Right atrium auricular region (tissue), 2 donors: ENCODE measurements around the gene ODF4. TPM values are rescaled to one million over a fixed set of nuclear protein-coding genes. Genes with fewer than 3 reads are reported as not detected.
A peak's percentile ranks its signal among the peaks of the same experiment; 100 is the strongest.
"Not testable (repeated sequence)": the region's sequence is repeated elsewhere in the genome, so short reads cannot be mapped to it uniquely, and the experiment has no call there.

ENCODE experiments used
- DNase-seq: peaks from one replicate; pipeline ENCODE4 v3.0.0-alpha.2; 2019; ENCODE audit warnings: low spot score
- H3K27ac ChIP-seq, 2 donors: fragments of 200-600 bp; sonication (generic); 1 replicate in 1 of 2; 2 replicates in 1 of 2; pipeline ENCODE4 v1.5.1; 2016 to 2019
- H3K27me3 ChIP-seq, 2 donors: fragments of 200-600 bp; sonication (generic); one replicate each; pipeline versions ENCODE4 v1.5.1 to v1.6.0; 2017 to 2019
- H3K36me3 ChIP-seq: fragments of 200-600 bp; sonication (generic); one replicate; pipeline ENCODE4 v1.5.1; 2016
- H3K4me1 ChIP-seq, 2 donors: fragments of 200-600 bp; sonication (generic); one replicate each; pipeline versions ENCODE4 v1.5.1 to v1.6.0; 2017 to 2019
- H3K4me3 ChIP-seq, 2 donors: fragments of 200-600 bp; sonication (generic); 1 replicate in 1 of 2; 2 replicates in 1 of 2; pipeline ENCODE4 v1.5.1; 2017 to 2019; ENCODE audit warnings: mild to moderate bottlenecking in 1 of 2, moderate library complexity in 1 of 2
- H3K9me3 ChIP-seq, 2 donors: fragments of 200-600 bp; sonication (generic); one replicate each; pipeline ENCODE4 v1.5.1; 2019
- CTCF ChIP-seq, 2 donors: fragments of 200-600 bp; sonication (generic); IDR thresholded peaks; one replicate each; pipeline ENCODE4 v1.5.1; 2019; ENCODE audit warnings: antibody characterized with exemption in 2 of 2
- total RNA-seq, 2 donors: library from RNA; depleted of rRNA; stranded (reverse); fragments of >200 nt; gene quantifications; one replicate each; pipeline ENCODE4 v1.1.0, GENCODE V29; 2016

ODF4 gene
- total RNA-seq, 2 donors from 2014 or later, result not detected

GRCh38 chr17:8365143-8365542, 25.5 kb downstream of the ODF4 start:
- H3K4me3 ChIP-seq, result no peak overlapping the region
- no peaks in the 10 kb centered on the region for H3K9me3 ChIP-seq
- H3K36me3 ChIP-seq, result peaks cover 23% of the 10 kb centered on the region
- DNase-seq, result no peak
- H3K4me1 ChIP-seq, result peaks cover 0 to 39% of the 10 kb centered on the region in 2 donors
- TF ChIP-seq CTCF (IDR thresholded peaks at IDR 0.05), result no peak
- no peaks in the 10 kb centered on the region for H3K27me3 ChIP-seq
- H3K27ac ChIP-seq, result peak overlapping the region; percentile 51 to 65

- no peak for TF ChIP-seq CTCF (IDR thresholded peaks at IDR 0.05)
These were observed 26.6 kb downstream of the ODF4 start for GRCh38 chr17:8366231-8366630.

GRCh38 chr17:8368193-8368592, 28.6 kb downstream of the ODF4 start:
- DNase-seq, result no peak
- Histone ChIP-seq H3K4me3 (no peak overlapping the region), H3K4me1 (peaks cover 0 to 28% of the 10 kb centered on the region in 2 donors), H3K9me3 (no peaks in the 10 kb centered on the region), H3K36me3 (peaks cover 28% of the 10 kb centered on the region), H3K27me3 (no peaks in the 10 kb centered on the region), H3K27ac (peak overlapping the region in 1 of 2 donors; percentile 11)
- no peak for TF ChIP-seq CTCF (IDR thresholded peaks at IDR 0.05)

More at GRCh38 chr17:8366231-8366630, 26.6 kb downstream of the ODF4 start:
- H3K4me1 ChIP-seq, result peaks cover 0 to 33% of the 10 kb centered on the region in 2 donors
- no peak for DNase-seq
- no peak overlapping the region for H3K4me3 ChIP-seq
- no peaks in the 10 kb centered on the region for H3K9me3 ChIP-seq
- H3K27me3 ChIP-seq, result no peaks in the 10 kb centered on the region
- peak overlapping the region; percentile 51 to 65 for H3K27ac ChIP-seq
- peaks cover 28% of the 10 kb centered on the region for H3K36me3 ChIP-seq

GRCh38 chr17:8369944-8370343, 30.3 kb downstream of the ODF4 start:
- peaks cover 0 to 23% of the 10 kb centered on the region in 2 donors for H3K4me1 ChIP-seq
- DNase-seq, result no peak
- no peak overlapping the region for H3K27ac ChIP-seq
- H3K9me3 ChIP-seq, result no peaks in the 10 kb centered on the region
- no peak for TF ChIP-seq CTCF (IDR thresholded peaks at IDR 0.05)
- H3K4me3 ChIP-seq, result no peak overlapping the region
- peaks cover 21% of the 10 kb centered on the region for H3K36me3 ChIP-seq
- H3K27me3 ChIP-seq, result no peaks in the 10 kb centered on the region

- no peaks in the 10 kb centered on the region for H3K9me3 ChIP-seq
- no peak for TF ChIP-seq CTCF (IDR thresholded peaks at IDR 0.05)
- no peak overlapping the region for H3K27ac ChIP-seq
- no peaks in the 10 kb centered on the region for H3K27me3 ChIP-seq
- no peak overlapping the region for H3K4me3 ChIP-seq
- peaks cover 22% of the 10 kb centered on the region for H3K36me3 ChIP-seq
- no peak for DNase-seq
- H3K4me1 ChIP-seq, result peaks cover 2 to 15% of the 10 kb centered on the region in 2 donors
These were observed 32.1 kb downstream of the ODF4 start for GRCh38 chr17:8371786-8372185.

GRCh38 chr17:8372422-8372821, 32.8 kb downstream of the ODF4 start:
- Histone ChIP-seq H3K36me3 (peaks cover 28% of the 10 kb centered on the region), H3K9me3 (no peaks in the 10 kb centered on the region), H3K27me3 (no peaks in the 10 kb centered on the region), H3K4me1 (peaks cover 3 to 12% of the 10 kb centered on the region in 2 donors), H3K4me3 (no peak overlapping the region), H3K27ac (no peak overlapping the region)
- no peak for TF ChIP-seq CTCF (IDR thresholded peaks at IDR 0.05)
- no peak for DNase-seq

- Histone ChIP-seq H3K36me3 (peaks cover 39% of the 10 kb centered on the region), H3K4me1 (peaks cover 3 to 12% of the 10 kb centered on the region in 2 donors)
- DNase-seq, H3K4me3 ChIP-seq, H3K27me3 ChIP-seq, H3K27ac ChIP-seq, H3K9me3 ChIP-seq: not testable (repeated sequence)
These were observed 34.2 kb downstream of the ODF4 start for GRCh38 chr17:8373856-8374255.
